HG03108 (cell line): ENCODE measurements around the gene POLR3GL.

Experiments used
- ATAC-seq: cut with Tn5 transposase; IDR thresholded peaks from one replicate; pipeline ENCODE4 v1.9.1; 2021; ENCODE audit warnings: moderate library complexity; ENCODE audit not compliant: unreplicated experiment

POLR3GL gene

DNA sequence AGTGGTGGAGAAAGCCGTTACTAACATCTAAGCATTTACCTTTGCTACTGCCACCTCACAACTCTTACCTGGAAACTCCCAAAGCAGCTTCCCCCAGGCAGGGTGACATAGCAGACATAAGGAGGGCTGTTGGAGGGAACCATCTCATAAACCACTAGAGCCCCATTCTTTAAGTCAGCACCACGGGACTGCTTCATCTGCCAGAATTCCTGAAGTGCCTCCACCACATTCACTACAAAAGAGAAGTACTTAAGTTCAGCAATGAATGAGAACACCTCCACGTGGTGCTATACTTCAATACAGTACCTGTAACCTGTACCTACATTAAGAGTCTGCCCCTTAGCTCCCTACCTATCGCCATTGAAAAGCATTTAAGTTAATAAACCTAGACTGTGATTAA is 16.9 kb upstream of the POLR3GL start:
- ATAC-seq: no peak

DNA sequence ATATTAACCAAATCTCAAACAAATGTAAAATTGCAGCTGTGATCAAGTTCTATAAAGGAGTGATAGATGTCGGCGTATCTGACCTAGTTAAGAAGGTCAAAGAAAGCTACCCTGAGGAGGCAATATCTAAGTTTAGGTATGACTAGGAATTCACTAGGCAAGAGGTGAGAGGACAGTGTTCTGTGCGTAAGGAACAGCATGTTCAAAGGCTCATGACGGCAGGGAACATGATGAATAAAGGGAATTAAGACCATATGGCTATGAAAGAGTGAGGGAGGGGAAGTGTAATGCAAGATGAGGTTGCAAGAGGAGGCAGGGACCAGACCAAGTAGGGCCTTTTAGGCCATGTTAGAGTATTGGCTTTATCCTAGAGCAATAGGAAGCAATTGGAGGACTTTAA is 15.3 kb upstream of the POLR3GL start:
- no peak for ATAC-seq

DNA sequence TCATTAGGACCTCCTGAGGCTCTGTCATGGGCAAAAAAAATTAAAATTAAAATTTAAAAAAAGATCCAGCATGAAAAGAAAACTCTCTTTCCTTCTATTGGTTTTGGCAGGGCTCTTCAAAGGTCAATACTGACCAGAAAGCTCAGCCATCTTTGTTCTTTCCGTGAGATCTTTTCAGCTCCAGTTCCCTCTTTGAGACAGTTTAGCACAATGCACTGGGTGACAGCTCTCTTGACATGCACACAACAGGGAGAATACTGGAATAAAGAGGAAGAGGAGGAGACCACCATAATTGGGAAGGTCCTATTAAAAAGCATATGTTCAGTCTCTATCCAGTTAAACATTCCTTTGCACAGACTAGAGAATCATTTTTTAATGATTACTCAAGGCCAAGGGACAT is 13.0 kb upstream of the POLR3GL start:
- no peak for ATAC-seq

DNA sequence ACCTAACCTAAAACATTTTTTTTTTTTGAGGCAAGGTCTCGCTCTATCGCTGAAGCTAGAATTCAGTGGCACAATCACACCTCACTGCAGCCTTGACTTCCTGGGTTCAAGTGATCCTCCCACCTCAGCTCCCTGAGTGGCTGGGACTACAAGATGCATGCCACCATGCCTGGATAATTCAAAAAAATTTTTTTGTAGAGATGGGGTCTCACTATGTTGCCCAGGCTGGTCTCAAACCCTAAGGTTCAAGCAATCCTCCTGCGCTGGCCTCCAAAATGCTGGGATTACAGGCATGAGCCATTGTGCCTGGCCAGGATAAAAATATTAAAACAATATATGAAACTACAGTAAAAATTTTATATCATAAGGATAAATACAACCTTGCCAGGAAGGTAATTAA is 11.6 kb upstream of the POLR3GL start:
- no peak for ATAC-seq

DNA sequence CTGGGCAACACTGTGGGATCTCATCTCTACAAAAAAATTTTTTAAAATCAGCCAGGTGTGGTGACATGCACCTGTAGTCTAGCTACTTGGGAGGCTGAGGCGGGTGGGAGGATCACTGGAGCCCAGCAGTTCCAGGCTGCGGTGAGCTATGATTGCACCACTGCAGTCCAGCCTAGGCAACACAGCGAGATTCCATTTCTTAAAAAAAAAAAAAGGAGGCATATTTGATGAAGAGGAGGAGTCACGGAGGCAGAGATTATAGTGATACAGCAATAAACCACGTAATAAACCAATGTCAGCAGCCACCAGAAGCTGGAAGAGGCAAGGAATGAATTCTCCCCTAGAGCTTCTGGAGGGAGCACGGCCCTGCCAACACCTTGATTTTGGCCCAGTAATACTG is 10.6 kb upstream of the POLR3GL start:
- ATAC-seq: no peak

DNA sequence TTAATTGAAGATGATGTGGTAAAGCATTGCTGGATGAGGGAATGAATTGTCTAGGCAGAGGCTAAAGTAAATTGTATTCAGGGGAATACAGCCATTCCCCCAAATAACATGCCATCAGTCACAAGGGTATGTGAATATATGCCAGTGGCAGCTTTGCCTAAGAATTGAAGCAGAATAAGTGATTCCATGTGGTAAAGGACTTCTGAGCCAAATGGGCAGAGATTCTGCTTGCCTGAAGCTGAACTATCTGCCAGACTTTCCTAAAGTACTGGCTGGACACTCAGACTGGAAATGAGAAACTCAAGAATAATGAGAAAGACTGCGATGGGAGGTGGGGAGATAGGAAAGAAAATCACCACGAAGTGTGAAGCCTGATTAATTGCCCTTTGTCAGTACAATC is 9.1 kb upstream of the POLR3GL start:
- no peak for ATAC-seq

DNA sequence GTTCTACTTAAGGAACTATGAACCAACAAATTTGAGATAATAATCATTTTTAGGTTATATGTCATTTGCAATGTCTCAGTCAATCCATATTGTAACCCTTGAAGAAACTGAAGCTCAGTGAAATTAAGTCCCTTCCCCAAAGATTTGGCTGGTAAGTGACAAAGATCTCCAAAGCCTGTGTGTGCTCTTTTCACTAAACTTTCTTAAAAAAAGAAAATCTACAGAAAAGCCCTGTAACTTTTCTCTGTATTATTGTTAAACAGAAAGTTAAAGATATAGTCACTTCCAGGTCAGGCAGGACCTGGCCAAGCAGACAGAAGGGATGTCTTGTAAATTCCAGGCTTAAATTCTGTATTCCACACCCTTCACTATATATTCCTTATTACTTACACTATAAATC is 8.1 kb upstream of the POLR3GL start:
- ATAC-seq: no peak

DNA sequence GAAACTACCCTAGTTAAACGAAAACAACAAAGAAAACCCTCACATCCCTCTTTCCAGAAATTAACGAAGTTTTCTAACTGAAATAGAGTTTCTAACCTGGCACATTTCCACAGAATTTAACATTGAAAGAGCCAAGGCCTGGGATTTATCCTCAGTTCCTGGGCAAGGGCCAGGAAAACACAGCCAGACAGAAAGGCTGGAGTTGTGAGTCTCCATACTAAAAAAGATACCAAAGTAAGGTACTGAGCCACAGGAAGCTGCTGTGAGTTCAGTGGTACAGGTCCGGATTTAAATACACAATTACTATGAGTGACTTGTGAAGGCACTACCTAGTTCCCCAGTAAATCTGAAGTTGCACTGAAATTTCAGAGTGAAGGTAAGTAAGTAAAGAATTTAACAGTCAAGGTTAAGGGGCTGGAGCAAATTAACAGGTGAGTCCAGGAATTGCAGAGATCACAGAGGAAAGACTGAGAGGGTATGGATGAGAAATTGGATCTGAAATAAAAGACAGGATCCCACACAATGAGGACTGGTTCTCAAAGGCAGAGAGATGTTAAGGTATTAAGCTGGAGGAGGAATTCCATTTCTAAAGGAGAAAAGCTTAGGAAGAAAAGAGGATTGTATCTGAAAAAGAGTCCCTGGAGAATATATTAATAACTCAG is 7.6 kb upstream of the POLR3GL start:
- no peak for ATAC-seq

DNA sequence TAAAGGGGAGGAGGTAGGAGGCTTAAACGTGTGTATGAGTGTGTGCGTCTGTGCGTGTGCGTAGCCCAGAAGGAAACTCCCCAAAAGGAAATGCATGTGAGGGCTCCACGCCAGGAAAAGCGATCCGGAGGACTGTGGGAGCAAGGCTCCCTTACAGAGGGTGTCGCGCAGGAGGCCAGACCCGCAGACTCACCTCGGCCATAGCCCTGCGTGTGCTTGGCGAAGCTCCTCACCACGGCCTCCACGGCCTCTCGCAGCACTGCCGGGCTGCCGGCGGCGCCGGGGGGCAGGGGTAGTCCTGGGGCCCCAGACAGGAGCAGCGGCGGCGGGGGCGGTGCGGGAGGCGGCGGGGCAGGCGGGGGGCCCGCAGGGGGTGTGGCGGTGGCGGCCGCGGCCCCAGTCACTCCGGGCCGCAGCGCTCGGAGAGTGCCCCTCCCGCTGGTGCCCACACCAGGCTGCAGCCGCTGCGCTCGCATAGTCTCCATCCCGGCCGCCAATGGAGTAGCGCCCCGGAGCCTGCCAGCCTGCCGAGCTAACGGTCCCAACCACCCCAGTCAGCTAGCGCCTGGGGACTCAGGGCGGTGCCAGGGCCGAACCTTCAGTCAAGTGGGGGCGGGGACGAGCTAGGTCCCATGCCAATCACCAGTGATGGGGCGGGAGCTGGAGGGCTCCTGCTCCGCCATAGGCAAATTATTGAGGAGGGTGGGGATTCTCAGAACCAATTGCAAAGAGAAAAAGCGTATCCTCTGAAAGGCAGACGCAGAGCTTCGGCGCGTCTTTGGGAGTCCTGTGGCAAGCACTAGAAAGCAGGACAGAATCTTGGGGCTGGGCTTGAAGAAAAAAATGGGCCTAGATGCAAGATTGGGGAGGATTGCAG is 6.8 kb upstream of the POLR3GL start, which contains the start of gene LIX1L:
TSS of gene LIX1L (minus strand) at position 575 of the 877 bp plus-strand sequence. CDS start at position 485, 90 bp downstream.
- ATAC-seq: peak; percentile 85

DNA sequence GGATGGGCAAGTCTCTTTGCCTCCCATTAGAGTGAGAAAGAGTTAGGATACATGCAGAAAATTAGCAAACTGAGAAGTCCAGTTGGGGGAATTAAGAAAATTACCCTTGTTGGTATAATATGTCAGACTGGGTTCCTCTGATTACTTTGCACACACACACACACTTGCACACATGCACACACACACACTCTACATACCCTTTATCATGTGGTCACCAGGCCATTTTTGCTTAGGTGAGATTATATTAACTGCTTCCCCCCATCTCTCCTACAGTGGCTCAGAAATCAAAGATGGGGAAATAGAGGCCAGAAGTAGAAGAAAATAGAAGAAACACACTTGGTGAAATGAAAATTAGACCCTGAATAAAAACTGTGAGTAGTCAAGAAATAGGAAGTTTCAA is 5.8 kb upstream of the POLR3GL start:
- no peak for ATAC-seq

DNA sequence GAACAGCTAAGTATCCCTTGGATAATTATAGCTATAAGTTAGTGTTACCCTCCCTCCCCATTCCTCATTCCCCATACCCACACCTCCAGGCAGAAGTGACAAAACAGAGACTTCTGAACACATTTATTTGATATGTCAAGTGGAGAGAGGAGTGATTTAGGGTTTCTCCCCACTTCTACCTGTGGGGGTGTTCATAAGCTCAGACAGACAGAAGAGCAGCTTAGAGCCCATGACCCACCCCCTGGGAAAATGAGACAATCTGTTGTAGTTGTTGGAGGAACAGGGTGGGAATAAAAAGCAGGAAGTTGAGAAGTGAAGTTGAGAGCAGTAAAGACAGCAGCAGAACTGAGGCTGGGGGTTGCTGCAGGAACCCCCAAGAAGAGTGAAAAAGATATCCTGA is 5.2 kb upstream of the POLR3GL start:
- ATAC-seq: no peak

DNA sequence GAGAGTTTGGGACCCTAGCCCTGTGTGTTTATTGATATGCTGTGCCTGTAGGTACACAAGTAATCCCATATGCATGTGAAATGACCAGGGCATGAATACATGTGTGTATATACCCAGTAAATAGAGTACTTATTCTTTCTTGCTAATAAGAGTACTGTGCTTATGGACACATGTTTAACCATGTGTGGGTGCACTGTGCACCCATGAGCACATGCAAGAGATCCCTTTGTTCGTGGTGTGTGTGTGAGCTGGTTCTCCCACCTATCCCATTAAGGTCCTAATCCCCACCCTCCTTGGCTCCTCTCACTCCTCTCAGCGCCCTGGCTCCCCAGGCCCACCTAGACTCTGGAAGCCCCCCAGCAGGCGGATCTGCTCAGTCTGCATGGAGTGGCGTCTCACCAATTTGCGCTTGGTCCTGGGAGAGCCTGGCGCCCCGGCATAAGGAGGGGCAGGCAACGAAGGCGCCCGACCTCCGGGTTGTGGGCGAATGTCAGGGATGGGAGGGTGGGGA is 4.5 kb upstream of the POLR3GL start:
- ATAC-seq: no peak

DNA sequence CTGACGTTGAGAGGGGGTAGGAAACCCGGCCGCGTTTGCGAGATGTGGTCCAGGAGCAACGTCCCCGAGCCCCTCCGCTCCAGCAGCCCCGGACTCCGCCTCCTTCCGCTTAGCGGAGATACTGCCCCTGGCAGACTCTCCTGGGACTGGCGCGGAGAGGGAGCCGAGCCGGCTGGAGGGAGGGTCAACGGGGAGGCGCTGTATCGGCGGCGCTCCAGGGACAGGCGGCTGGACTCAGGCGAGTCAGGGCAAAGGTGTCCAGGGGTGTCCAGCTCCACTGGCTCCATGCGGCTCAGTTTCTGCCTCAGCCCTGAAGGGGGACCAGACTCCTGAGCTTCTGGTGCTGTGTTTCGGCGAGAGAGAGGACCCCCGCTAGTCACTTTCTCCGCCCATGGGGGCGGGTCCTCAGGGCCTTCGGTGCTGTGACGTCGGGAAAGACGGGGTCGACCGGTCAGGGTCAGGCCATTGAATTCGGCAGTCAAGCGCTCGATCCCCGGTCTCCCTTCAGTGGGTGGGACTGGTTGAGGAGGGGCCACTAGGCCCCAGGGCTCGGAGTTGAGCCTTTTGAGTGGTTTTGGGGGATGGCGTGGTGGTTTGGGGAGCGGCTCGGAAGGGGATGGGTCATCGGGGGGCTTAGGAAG is 3.9 kb upstream of the POLR3GL start:
- ATAC-seq: no peak

DNA sequence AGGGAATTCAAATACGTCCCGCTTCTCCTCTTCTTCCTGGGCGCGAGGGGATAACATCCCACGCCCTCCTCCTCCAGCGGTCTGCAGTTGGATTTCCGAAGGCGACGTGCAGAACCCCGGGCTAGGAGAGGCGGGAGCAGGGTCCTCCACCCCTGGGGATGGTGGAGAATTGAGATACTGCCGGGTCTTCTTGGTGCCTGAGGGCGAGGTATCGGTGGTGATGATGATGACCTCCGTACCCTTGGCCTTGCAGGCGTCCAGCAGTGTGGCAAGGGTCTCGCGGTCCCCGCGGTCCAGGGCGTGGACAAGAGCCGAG is 3.4 kb upstream of the POLR3GL start:
- no peak for ATAC-seq

DNA sequence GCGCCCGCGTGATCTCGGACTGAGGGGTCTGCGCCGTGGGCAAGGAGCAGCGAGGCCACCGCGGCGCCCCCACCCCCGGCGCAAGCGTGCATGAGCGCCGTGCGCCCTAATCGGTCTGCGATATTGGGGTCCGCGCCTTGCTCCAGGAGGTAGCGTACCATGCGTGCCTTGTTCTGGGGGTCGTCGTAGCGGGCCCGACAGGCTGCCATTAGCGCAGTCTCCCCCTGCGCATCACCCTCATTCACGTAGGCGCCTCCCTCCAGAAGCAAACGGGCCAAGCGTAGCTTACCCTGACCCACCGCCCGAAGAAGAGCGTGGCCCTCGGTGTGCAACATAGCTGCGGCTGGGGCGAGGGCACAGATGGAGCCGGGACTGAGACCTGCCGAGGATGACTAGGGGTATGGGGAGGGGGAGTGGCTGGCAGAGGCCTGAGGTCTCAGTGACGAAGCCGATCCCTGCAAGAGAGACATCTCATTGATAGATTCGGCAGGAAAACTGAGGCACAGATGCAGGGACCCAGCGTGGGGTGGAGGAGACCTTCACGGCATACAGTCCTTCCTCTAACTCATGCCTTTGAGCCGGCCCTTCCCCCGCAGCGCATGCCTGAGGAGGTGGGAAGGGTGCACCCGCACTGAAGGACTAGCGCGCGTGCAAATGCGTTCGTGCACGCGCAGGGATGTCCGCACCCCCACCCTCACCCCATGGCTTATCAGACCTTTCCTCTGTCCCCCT is 2.9 kb upstream of the POLR3GL start:
- no peak for ATAC-seq

DNA sequence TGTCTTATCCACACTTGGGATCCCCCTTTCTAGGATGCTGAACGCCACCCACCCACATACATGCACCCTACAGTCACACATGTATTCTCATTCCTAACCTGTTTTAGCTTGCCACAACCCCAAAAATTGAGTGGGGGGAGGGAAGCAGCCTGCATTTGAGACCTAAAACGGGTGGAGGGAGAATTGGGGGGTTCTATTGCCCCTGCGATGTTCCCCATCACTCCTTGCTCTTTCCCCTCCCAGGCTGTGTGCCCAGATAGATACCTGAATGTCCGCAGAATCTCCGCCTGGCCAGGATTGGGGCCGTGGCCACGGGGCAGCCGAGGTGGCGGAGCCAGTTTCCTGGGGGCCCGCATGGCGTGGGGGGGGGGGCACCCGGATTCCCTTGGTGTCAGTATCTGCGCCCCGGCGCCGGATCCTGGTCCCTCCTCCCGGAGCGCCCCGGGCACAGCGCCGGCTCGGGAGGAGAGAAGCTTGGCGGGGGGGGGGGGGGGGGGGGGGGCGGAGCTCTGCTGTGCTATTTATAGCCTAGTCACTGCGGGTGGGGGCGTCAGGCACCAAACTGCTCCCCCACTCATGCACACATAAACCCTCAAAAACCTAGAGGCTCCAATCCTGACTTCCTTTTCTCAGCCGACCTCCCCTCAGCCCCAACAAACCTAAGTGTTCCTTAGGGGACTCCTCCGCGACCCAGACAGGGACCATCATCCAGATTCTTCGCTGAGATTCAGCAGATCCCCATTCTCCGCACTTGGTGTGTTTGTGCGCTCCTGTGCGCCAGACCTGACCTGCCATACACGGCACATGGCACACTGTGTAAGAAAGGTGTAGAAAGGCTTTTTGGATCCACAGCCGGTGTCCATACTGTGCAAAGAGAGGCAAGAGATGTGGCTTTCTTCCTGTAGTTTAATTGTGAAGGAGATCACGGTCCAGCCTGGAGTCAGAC is 2.1 kb upstream of the POLR3GL start:
- no peak for ATAC-seq

DNA sequence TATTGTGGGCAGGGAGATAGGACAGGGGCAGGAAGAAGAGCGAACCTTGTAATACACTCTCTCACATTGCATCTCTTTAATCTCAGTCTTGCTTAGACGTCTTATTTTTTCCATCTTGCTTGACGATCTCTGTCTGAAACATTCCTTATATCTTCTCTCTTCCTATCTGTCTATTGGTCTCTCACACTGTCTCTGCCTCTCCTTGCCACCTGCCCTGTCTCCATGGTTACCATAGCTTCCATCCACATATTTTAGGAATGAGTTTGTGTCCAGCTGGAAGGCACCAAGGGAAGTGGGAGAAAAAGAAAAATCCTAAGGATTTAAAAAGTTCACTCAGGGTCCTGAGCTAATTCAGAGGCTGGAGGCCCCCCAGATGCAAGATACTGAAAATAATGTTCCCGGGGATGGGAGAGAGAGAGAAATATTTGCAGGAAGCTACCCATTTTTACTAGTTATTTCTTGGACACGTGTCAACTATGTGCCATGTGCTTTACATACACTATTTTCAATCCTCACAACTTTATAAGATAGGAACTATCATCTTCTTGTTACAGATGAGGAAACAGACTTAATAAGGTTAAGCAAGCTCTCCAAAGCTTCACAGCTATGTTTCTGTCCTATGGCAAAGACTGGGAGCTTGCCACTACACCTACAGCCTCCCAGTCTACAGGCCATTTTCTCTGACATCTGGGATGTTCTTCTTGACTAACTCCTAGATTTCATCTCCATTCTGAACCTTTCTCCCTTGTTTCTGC is 1.0 kb upstream of the POLR3GL start:
- no peak for ATAC-seq

DNA sequence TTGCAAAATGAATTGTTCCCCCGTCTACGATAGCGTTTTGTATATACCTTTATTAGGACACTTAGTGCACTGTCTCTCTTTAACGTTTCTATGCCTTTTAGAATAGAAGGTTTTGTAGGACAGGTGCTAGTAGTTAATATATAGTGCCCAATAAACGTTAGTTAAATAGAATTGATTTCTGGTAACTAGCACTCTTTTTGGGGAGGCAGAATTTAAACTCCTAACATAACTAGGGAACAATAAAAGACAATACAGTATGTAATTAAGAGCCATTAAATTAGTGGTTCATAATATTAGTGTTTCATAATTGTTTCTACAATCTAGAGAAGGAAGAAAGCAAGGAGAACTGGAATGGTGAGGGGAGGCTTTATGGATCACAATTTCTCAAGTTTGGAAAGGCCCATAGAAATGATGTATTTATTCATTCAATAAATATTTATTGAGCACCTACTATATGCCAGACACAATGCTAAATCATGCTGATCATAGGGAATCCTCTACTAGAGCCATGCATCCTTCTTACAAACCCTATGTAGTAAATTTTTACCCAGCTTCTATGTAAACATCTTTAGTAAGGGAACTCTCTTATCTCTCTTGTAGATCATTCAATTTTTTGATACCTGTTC is 742 bp downstream of the POLR3GL start:
- ATAC-seq: no peak

DNA sequence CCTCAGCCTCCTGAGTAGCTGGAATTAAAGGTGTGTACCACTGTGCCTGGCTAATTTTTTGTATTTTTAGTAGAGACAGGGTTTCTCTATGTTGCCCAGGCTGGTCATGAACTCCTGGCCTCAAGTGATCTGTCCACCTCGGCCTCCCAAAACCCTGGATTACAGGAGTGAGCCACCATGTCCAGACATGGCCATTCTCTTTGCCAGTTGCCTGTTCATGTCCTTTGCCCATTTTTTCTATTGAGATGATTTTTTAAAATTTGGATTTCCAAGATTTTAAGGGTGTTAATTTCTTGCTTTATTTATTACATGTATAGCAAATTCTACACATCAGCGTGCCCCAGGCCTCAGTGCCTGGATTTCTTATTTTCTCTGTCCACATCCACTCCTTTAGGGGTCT is 2.8 kb downstream of the POLR3GL start:
- ATAC-seq: no peak
